Measurements from ENCODE around the gene NELFCD. TPM values are rescaled to one million over a fixed set of nuclear protein-coding genes. Genes with fewer than 3 reads are reported as not detected.

Gene NELFCD
- total and polyA plus RNA-seq, 9 donors, result 36.0 to 69.6 (median 58.9) TPM

GRCh38 chr20:58992911-58993310 lies 11.9 kb downstream of the NELFCD start:
- no peaks in the 10 kb centered on the region for H3K9me3 ChIP-seq (replicated peaks; ENCODE audit: control insufficient read depth, low read depth, low read length)
- H3K4me3 ChIP-seq (ENCODE audit: low read length), result no peak overlapping the region
- no peak overlapping the region for H3K27ac ChIP-seq (ENCODE audit: low read length)
- H3K36me3 ChIP-seq (ENCODE audit: control insufficient read depth, insufficient read depth, low read length), result peaks cover 89% of the 10 kb centered on the region
- DNase-seq, result no peak
- H3K4me1 ChIP-seq (ENCODE audit: control insufficient read depth, insufficient read depth, low read length), result no peaks in the 10 kb centered on the region
- H3K27me3 ChIP-seq (ENCODE audit: control insufficient read depth, insufficient read depth, low read length), result no peaks in the 10 kb centered on the region
- WGBS (ENCODE audit: insufficient coverage), result no CpG with 5 or more reads among the region's 3 CpGs

DNA sequence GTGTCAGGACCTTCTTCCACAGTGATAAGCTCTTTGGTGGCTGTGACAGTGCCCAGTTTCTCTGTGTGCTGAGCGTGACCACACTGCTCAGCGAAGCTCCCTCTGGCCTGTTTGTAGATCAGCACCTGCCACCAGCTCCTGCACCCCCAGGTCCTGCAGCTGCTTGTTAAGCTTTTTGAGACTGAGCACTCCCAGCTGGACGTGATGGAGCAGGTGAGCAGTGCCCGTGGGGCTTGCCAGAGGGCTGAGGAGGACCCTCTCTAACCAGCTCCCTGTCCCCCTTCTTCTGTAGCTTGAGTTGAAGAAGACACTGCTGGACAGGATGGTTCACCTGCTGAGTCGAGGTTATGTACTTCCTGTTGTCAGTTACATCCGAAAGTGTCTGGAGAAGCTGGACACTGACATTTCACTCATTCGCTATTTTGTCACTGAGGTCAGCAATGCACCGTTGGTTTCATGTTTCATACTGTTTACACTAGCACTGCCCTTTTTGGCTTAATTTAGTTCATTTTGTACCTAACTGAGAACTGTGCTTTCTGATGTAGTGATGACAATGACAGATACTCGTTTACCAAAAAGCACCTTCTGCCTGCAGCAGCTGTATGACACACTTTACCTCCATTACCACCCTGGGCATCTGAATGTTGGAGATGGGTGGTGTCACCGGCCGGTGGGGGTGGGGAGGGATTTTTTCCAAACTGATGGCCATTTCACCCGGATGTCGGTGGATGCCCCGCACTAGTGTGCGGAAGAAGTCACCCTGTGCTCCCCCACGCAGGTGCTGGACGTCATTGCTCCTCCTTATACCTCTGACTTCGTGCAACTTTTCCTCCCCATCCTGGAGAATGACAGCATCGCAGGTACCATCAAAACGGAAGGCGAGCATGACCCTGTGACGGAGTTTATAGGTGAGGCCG lies 12.5 kb downstream of the NELFCD start:
- WGBS (ENCODE audit: insufficient coverage), result 87% methylated on average over 9 of the region's 23 CpGs
- Histone ChIP-seq H3K27ac (ENCODE audit: low read length) (no peak overlapping the region), H3K9me3 (replicated peaks; ENCODE audit: control insufficient read depth, low read depth, low read length) (no peaks in the 10 kb centered on the region), H3K36me3 (ENCODE audit: control insufficient read depth, insufficient read depth, low read length) (peaks cover 86% of the 10 kb centered on the region), H3K4me1 (ENCODE audit: control insufficient read depth, insufficient read depth, low read length) (no peaks in the 10 kb centered on the region), H3K27me3 (ENCODE audit: control insufficient read depth, insufficient read depth, low read length) (no peaks in the 10 kb centered on the region), H3K4me3 (ENCODE audit: low read length) (no peak overlapping the region)
- DNase-seq, result no peak

GRCh38 chr20:58994390-58995159 lies 13.5 kb downstream of the NELFCD start:
- Histone ChIP-seq H3K27ac (ENCODE audit: low read length) (no peak overlapping the region), H3K4me3 (ENCODE audit: low read length) (no peak overlapping the region), H3K9me3 (replicated peaks; ENCODE audit: control insufficient read depth, low read depth, low read length) (no peaks in the 10 kb centered on the region), H3K4me1 (ENCODE audit: control insufficient read depth, insufficient read depth, low read length) (no peaks in the 10 kb centered on the region), H3K36me3 (ENCODE audit: control insufficient read depth, insufficient read depth, low read length) (peaks cover 84% of the 10 kb centered on the region), H3K27me3 (ENCODE audit: control insufficient read depth, insufficient read depth, low read length) (no peaks in the 10 kb centered on the region)
- no peak for DNase-seq
- 83% methylated on average over 6 of the region's 17 CpGs for WGBS (ENCODE audit: insufficient coverage)

GRCh38 chr20:58995461-58996225 lies 14.6 kb downstream of the NELFCD start:
- Histone ChIP-seq H3K36me3 (ENCODE audit: control insufficient read depth, insufficient read depth, low read length) (peaks cover 82% of the 10 kb centered on the region), H3K27ac (ENCODE audit: low read length) (no peak overlapping the region)
- no peak for DNase-seq

DNA sequence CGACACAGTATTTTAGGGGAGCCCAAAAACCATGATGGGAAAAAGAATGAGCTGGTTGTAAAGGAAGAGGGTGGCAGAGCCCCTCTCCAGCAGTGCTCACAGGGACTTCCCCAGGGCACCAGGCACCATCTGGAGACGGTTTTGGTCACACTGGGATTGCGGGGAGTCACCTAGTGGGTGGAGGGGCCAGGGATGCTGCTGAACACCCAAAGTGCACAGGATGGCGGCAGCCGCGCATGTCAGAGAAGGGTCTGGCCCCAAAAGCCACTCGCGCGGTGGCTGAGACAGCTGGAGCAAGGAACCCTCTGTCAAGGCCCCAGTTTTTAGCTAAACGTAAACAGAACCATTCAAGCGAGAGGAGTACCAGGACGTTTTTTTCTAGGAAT lies 15.2 kb downstream of the NELFCD start:
- H3K4me3 ChIP-seq (ENCODE audit: low read length), result no peak overlapping the region
- DNase-seq, result no peak
- H3K27me3 ChIP-seq (ENCODE audit: control insufficient read depth, insufficient read depth, low read length), result no peaks in the 10 kb centered on the region
- WGBS (ENCODE audit: insufficient coverage), result 80% methylated on average over 9 of the region's 12 CpGs
- no peaks in the 10 kb centered on the region for H3K9me3 ChIP-seq (replicated peaks; ENCODE audit: control insufficient read depth, low read depth, low read length)
- H3K27ac ChIP-seq (ENCODE audit: low read length), result no peak overlapping the region
- H3K4me1 ChIP-seq (ENCODE audit: control insufficient read depth, insufficient read depth, low read length), result no peaks in the 10 kb centered on the region
- H3K36me3 ChIP-seq (ENCODE audit: control insufficient read depth, insufficient read depth, low read length), result peaks cover 80% of the 10 kb centered on the region

More at GRCh38 chr20:58995461-58996225, 14.6 kb downstream of the NELFCD start:
- no peaks in the 10 kb centered on the region for H3K27me3 ChIP-seq (ENCODE audit: control insufficient read depth, insufficient read depth, low read length)
- no peak overlapping the region for H3K4me3 ChIP-seq (ENCODE audit: low read length)
- WGBS (ENCODE audit: insufficient coverage), result 82% methylated on average over 15 of the region's 18 CpGs
- no peaks in the 10 kb centered on the region for H3K4me1 ChIP-seq (ENCODE audit: control insufficient read depth, insufficient read depth, low read length)
- no peaks in the 10 kb centered on the region for H3K9me3 ChIP-seq (replicated peaks; ENCODE audit: control insufficient read depth, low read depth, low read length)

GRCh38 chr20:58997141-58997770 lies 16.2 kb downstream of the NELFCD start:
- H3K4me3 ChIP-seq (ENCODE audit: low read length), result no peak overlapping the region
- 91% methylated on average over 13 of the region's 24 CpGs for whole genome bisulfite sequencing (ENCODE audit: insufficient coverage)
- H3K4me1 ChIP-seq (ENCODE audit: control insufficient read depth, insufficient read depth, low read length), result no peaks in the 10 kb centered on the region
- H3K27me3 ChIP-seq (ENCODE audit: control insufficient read depth, insufficient read depth, low read length), result no peaks in the 10 kb centered on the region
- H3K9me3 ChIP-seq (replicated peaks; ENCODE audit: control insufficient read depth, low read depth, low read length), result no peaks in the 10 kb centered on the region
- peaks cover 84% of the 10 kb centered on the region for H3K36me3 ChIP-seq (ENCODE audit: control insufficient read depth, insufficient read depth, low read length)
- no peak for DNase-seq
- no peak overlapping the region for H3K27ac ChIP-seq (ENCODE audit: low read length)

GRCh38 chr20:58998656-58999055 lies 17.6 kb downstream of the NELFCD start:
- Histone ChIP-seq H3K36me3 (ENCODE audit: control insufficient read depth, insufficient read depth, low read length) (peaks cover 82% of the 10 kb centered on the region), H3K27me3 (ENCODE audit: control insufficient read depth, insufficient read depth, low read length) (no peaks in the 10 kb centered on the region), H3K9me3 (replicated peaks; ENCODE audit: control insufficient read depth, low read depth, low read length) (no peaks in the 10 kb centered on the region), H3K4me3 (ENCODE audit: low read length) (no peak overlapping the region), H3K27ac (ENCODE audit: low read length) (no peak overlapping the region), H3K4me1 (ENCODE audit: control insufficient read depth, insufficient read depth, low read length) (no peaks in the 10 kb centered on the region)
- WGBS (ENCODE audit: insufficient coverage), result 80% methylated on average over 8 of the region's 11 CpGs
- DNase-seq, result no peak

- H3K4me1 ChIP-seq (ENCODE audit: control insufficient read depth, insufficient read depth, low read length), result peaks cover 12% of the 10 kb centered on the region
- no peaks in the 10 kb centered on the region for H3K9me3 ChIP-seq (replicated peaks; ENCODE audit: control insufficient read depth, low read depth, low read length)
- DNase-seq, result no peak
- H3K4me3 ChIP-seq (ENCODE audit: low read length), result no peak overlapping the region
- no peaks in the 10 kb centered on the region for H3K27me3 ChIP-seq (ENCODE audit: control insufficient read depth, insufficient read depth, low read length)
- WGBS (ENCODE audit: insufficient coverage), result 50% methylated on average over 2 of the region's 3 CpGs
- H3K27ac ChIP-seq (ENCODE audit: low read length), result no peak overlapping the region
- H3K36me3 ChIP-seq (ENCODE audit: control insufficient read depth, insufficient read depth, low read length), result peaks cover 69% of the 10 kb centered on the region
Observed at GRCh38 chr20:59000326-59000725, 19.3 kb downstream of the NELFCD start.

DNA sequence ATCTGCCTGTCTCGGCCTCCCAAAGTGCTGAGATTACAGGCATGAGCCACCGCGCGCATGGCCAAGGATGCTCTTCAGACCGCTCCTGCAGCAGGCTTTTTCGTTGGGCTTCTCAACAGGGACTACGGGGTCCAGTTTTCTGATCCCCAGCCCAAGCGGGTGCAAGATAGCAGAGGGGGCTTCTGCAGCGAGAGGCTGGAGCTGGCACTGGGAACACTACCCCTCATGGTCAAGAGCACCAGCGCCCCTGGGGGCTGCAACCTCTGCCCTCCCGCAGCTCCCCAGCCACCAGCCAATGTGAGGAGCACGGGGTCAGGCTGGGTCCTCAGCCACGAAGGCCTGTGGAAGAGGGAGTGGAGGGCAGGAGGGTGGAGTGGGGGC lies 20.0 kb downstream of the NELFCD start:
- no peak overlapping the region for H3K27ac ChIP-seq (ENCODE audit: low read length)
- 86% methylated on average over 11 of the region's 13 CpGs for WGBS (ENCODE audit: insufficient coverage)
- H3K36me3 ChIP-seq (ENCODE audit: control insufficient read depth, insufficient read depth, low read length), result peaks cover 62% of the 10 kb centered on the region
- no peak overlapping the region for H3K4me3 ChIP-seq (ENCODE audit: low read length)
- H3K27me3 ChIP-seq (ENCODE audit: control insufficient read depth, insufficient read depth, low read length), result no peaks in the 10 kb centered on the region
- peaks cover 19% of the 10 kb centered on the region for H3K4me1 ChIP-seq (ENCODE audit: control insufficient read depth, insufficient read depth, low read length)
- H3K9me3 ChIP-seq (replicated peaks; ENCODE audit: control insufficient read depth, low read depth, low read length), result no peaks in the 10 kb centered on the region
- no peak for DNase-seq

All from muscle of leg (tissue), 11 donors.